Measurements from ENCODE around the gene PDCD7.

DNA sequence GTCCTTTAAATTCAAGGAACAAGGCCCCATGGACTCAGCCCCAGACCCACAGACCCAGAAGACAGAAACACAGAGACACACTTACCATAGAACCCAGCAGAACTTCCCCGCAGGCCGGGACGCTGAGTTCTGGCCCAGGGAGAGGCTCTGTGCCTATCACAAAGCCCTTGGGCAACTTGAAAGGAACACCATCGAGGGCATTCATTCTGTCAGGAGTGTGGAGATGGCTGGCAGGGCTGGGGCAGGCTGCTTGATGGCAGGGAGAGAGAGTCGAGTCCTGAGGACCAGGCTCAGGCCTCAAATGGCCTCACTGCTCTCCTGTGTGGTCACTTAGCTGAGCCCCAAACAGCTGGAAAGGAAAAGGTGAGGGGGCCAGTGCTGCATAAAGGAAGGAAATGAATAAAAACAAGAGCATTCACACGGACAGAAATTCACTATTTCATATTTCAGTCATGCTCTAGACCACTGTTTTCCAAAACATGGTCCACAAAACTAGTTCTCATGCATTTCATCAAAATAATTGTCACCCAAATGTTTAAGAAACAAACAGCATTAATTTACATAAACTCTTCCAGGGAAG is 27.5 kb downstream of the PDCD7 start:
- TF ChIP-seq POLR2A (IDR thresholded peaks at IDR 0.05; ENCODE audit: insufficient read depth in 1 of 2, low read depth in 2 of 2, low read length in 2 of 2), result no peak
- no peak for TF ChIP-seq ZNF687 (CRISPR knock-in tag; IDR thresholded peaks at IDR 0.05)
- no peak for TF ChIP-seq TARDBP (CRISPR knock-in tag; IDR thresholded peaks at IDR 0.05)

Data from HepG2 (cell line).